ENCODE measurements around the gene ZSWIM8. TPM values are rescaled to one million over a fixed set of nuclear protein-coding genes. Genes with fewer than 3 reads are reported as not detected.

The ZSWIM8 gene
- total RNA-seq, 1 donor from 2014 or later: 30.5 TPM

- H4K20me1 ChIP-seq (ENCODE audit: low read depth): peaks cover 19% of the 10 kb centered on the region
- H3K9me3 ChIP-seq (ENCODE audit: low read depth): no peaks in the 10 kb centered on the region
- H3K79me2 ChIP-seq (ENCODE audit: low read depth): peaks cover 8% of the 10 kb centered on the region
- no peak overlapping the region for H3K27ac ChIP-seq
- Mint-ChIP-seq H3K27me3 (ENCODE audit: insufficient read depth, low read depth) (peaks cover 8% of the 10 kb centered on the region), H3K9me3 (no peaks in the 10 kb centered on the region), H3K27ac (no peak overlapping the region), H3K4me1 (peaks cover 7% of the 10 kb centered on the region), H3K36me3 (peaks cover 27% of the 10 kb centered on the region), H3K4me3 (no peak overlapping the region)
- H3K4me1 ChIP-seq: peaks cover 4% of the 10 kb centered on the region
- no peaks in the 10 kb centered on the region for H3K27me3 ChIP-seq
- H3K4me3 ChIP-seq: no peak overlapping the region
- H3K4me2 ChIP-seq: no peak overlapping the region
- H3F3A ChIP-seq (ENCODE audit: low read depth): no peaks in the 10 kb centered on the region
- no peak overlapping the region for H3K9ac ChIP-seq
- no peak for DNase-seq (ENCODE audit: low spot score)
- H3K36me3 ChIP-seq: no peaks in the 10 kb centered on the region
- no peak overlapping the region for H2AFZ ChIP-seq (replicated peaks)
- TF ChIP-seq EZH2 (IDR thresholded peaks at IDR 0.05): no peak
- TF ChIP-seq CTCF (IDR thresholded peaks at IDR 0.05): no peak
- no peak for TF ChIP-seq EZH2phosphoT487 (IDR thresholded peaks at IDR 0.05)
Measured at GRCh38 chr10:73806176-73806950, 21.0 kb downstream of the ZSWIM8 start.

- peaks cover 4% of the 10 kb centered on the region for H3F3A ChIP-seq (ENCODE audit: low read depth)
- no peaks in the 10 kb centered on the region for H3K27me3 ChIP-seq
- Mint-ChIP-seq H3K27me3 (ENCODE audit: insufficient read depth, low read depth) (peaks cover 8% of the 10 kb centered on the region), H3K9me3 (no peaks in the 10 kb centered on the region), H3K27ac (no peak overlapping the region), H3K36me3 (peaks cover 27% of the 10 kb centered on the region), H3K4me3 (no peak overlapping the region), H3K4me1 (peaks cover 11% of the 10 kb centered on the region)
- peaks cover 19% of the 10 kb centered on the region for H4K20me1 ChIP-seq (ENCODE audit: low read depth)
- no peak overlapping the region for H3K4me3 ChIP-seq
- H3K4me1 ChIP-seq: peaks cover 8% of the 10 kb centered on the region
- no peak overlapping the region for H3K4me2 ChIP-seq
- H3K9me3 ChIP-seq (ENCODE audit: low read depth): no peaks in the 10 kb centered on the region
- H3K27ac ChIP-seq: no peak overlapping the region
- DNase-seq (ENCODE audit: low spot score): no peak
- H3K79me2 ChIP-seq (ENCODE audit: low read depth): peaks cover 8% of the 10 kb centered on the region
- H2AFZ ChIP-seq (replicated peaks): no peak overlapping the region
- TF ChIP-seq CTCF (IDR thresholded peaks at IDR 0.05) (no peak), EZH2 (IDR thresholded peaks at IDR 0.05) (no peak), EZH2phosphoT487 (IDR thresholded peaks at IDR 0.05) (no peak)
- H3K9ac ChIP-seq: no peak overlapping the region
- H3K36me3 ChIP-seq: no peaks in the 10 kb centered on the region
Measured at GRCh38 chr10:73807471-73807870, 22.1 kb downstream of the ZSWIM8 start.

DNA sequence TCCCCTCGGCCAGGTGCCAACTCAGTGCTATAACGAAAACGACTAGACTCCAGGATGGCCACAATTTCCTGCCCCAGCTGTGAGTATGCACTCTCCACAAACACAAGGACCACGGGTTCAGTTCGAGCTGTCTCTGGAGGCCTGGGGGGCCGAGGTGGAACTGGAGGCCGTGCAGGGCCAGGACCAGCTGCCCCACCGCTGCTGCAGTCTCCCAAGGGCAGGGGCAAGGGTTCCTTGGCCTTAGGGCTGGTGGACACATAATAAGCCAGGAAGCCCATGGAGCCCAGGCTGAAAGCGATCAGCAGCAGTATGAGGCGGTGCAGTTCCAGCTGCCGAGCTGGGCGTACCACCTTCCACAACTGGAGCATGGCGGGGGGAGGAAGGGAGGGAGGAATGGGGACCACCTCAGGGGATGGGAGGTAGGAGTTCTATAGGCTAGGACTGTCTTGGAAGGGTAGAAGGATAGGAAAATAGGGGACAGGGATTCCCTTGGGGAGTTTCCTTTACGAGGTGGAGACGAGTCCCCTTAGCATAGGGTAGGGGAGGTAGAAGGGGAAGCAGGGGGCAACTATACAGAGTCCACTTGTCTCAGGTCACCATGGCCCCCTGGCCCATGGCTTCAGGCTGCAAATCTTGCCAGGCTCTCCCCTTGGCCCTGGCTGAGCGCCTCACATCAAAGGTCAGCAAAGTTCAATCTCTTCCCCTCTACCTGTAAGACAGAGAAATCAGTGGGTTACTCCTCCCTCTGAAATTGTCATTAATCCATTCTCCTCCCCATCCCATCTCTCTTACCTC lies 22.8 kb downstream of the ZSWIM8 start:
- Mint-ChIP-seq H3K27me3 (ENCODE audit: insufficient read depth, low read depth) (peaks cover 8% of the 10 kb centered on the region), H3K36me3 (peaks cover 27% of the 10 kb centered on the region), H3K27ac (no peak overlapping the region), H3K9me3 (no peaks in the 10 kb centered on the region), H3K4me1 (peaks cover 17% of the 10 kb centered on the region), H3K4me3 (no peak overlapping the region)
- Histone ChIP-seq H3K27me3 (no peaks in the 10 kb centered on the region), H3K9me3 (ENCODE audit: low read depth) (no peaks in the 10 kb centered on the region), H3K36me3 (no peaks in the 10 kb centered on the region), H3K4me3 (no peak overlapping the region), H3K4me1 (peaks cover 15% of the 10 kb centered on the region), H3K79me2 (ENCODE audit: low read depth) (peaks cover 8% of the 10 kb centered on the region), H3K9ac (no peak overlapping the region), H3F3A (ENCODE audit: low read depth) (peaks cover 12% of the 10 kb centered on the region), H3K27ac (no peak overlapping the region), H2AFZ (replicated peaks) (no peak overlapping the region), H3K4me2 (no peak overlapping the region), H4K20me1 (ENCODE audit: low read depth) (peaks cover 19% of the 10 kb centered on the region)
- DNase-seq (ENCODE audit: low spot score): no peak
- TF ChIP-seq CTCF (IDR thresholded peaks at IDR 0.05) (no peak), EZH2phosphoT487 (IDR thresholded peaks at IDR 0.05) (no peak), EZH2 (IDR thresholded peaks at IDR 0.05) (no peak)
